GM21360 (cell line): ENCODE data around the gene ESR1.
A peak's percentile ranks its signal among the peaks of the same experiment; 100 is the strongest.
"Not testable (repeated sequence)": the region's sequence is repeated elsewhere in the genome, so short reads cannot be mapped to it uniquely, and the experiment has no call there.

Experiments
- ATAC-seq: cut with Tn5 transposase; IDR thresholded peaks from one replicate; pipeline ENCODE4 v1.9.1; 2021; ENCODE audit warnings: mild to moderate bottlenecking, moderate library complexity; ENCODE audit not compliant: unreplicated experiment

Gene ESR1

DNA sequence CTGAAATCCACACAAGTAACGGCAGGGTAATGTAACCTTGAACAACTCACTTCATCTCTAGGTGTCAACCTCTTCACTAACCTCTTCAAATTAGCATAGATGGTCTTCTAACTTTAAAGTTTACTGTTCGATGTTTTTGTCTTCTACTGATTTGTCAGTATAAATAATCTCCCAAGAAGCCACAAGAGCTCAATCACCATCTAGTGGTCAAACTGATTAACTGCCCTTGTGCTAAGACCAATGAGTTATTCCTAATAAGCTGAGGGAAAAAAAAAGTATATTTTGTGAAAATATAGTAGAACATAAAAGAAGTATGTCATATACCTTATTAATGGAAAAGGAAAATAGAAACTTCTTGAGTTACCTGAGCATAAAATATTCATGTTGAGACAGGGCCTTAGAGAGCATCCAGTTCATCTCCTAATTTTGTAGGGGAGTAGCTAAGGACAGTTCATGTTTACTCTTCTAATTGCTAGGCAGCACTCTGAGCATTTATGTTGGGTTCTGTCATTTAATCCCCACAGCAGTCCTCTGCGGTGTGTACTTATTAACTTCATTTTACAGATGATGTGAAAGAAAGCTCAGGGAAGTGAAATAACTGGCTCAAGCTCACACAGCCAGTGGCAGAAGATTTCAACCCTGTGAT, 317.1 kb downstream of the ESR1 start:
- ATAC-seq, result peak; percentile 83

DNA sequence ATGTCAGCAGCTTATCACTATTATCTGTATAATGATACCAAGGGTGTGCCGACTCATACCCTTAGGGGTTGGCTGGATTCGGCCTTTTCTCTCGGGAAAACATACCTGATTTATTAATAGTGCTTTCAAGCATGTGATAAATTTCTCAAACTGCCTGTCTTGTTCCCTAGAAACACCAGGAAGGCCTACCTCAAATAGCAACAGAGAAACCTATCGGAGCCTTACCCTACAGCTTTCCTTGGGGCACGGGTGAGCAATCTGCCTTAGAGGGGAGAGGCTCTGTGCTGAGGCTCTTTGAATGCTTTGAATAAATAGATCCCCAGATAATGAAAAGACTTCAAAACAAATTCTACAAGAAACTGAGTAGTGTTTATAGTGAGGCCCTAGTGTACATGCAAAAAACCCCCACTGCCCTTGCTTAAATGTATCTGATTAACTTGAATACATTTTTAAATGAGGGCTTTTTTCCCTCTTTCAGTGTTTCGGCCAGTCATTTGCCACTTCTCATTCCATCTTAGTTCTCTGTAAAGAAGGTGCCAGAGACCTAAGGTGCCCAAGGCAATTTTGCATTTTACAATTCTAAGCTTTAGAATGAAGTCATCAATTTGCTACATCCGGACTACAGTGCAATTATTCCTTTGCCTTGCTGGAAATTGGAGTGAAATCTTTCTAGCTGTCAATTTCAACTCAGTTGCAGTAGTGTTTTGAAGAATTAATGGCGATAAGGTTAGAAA, 320.1 kb downstream of the ESR1 start:
- ATAC-seq, result no peak

DNA sequence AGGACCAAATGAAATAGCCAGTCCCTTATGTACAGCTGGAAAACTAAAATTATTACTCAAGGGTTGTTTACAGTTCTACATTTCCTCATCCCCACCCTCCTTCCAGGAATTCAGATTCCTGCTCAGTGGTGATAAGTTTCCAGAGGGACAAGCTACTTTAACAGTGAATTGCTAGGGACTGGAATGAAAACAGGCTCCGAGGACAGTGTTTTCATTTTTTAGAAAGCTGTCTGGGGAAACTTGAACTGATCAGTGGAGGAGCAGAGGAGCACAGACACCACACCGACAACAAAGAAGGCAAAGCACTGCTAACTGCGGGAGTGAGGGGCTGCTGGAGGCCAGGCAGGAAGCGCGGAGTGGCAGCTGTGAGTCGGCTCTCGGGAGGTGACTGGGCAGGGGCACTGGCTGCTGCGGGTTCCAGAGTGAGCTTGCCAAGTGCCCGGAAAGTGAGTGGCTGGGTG, 322.2 kb downstream of the ESR1 start:
- ATAC-seq, result no peak

DNA sequence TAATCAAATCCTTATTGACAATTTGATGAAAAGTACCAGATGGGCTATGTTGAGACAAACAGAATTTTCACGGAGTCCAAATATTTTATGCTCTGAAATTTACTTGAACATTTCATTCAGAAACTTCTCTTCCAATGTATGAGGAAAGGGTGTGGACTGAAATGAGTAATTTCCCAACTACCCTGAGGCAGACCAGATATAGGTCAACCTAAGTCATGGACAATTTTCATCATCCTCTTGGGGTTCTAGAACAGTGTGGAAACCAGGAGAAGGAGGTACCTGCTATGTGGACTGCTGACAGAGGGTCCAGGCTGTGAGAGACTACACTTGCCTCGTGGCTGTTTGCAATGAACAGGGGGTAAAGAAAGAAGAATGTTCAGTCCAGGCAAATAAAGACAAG, 323.0 kb downstream of the ESR1 start:
- no peak for ATAC-seq

DNA sequence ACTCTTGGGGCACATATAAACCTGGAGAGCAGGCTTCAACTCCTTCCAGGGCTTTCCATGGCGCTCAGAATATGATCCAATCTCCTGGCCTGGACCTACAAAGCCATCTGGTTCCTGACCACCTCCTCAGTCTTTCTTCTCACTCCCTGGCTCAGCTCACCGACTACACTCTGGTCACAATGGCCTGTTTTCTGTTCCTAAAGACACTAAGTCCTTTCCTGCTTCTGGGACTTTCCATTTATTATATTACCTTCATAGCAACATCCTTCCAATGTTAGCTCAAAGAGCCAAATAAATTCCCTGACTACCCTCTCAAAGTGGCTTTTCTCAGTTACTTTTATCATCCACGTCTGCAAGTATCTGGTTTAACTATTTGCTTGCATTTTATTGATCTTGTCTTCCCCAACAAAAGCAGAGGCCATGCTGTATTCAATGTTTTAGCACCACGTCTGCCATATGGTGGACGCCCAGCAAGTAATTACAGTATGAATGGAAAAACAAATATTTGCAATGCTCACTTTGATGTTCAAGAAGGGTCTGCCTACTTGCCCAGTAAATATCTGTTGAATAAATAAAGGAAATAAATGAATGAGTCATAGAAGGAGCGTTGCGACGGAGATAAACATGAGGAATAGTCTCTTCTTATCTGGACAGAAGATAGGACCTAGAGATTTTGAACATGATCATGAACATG, 328.4 kb downstream of the ESR1 start:
- no peak for ATAC-seq

DNA sequence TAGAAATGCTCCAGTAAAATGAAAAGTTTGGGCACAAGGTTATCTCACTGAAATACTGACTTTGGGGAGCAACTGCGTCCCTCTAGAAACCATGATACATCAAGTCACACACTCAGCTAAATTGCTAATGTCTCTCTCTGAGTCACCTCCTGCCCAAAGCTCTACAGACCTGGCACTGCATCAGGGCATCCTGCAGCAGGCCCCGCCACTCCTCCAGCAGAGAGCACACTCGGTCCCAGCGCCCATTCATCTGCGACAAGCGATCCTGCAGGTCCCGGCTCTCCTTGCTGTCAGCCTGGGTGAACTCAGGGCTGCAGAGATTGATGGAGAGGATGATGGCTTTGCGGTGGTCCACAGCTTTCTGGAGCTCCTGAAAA, 329.0 kb downstream of the ESR1 start:
- no peak for ATAC-seq

DNA sequence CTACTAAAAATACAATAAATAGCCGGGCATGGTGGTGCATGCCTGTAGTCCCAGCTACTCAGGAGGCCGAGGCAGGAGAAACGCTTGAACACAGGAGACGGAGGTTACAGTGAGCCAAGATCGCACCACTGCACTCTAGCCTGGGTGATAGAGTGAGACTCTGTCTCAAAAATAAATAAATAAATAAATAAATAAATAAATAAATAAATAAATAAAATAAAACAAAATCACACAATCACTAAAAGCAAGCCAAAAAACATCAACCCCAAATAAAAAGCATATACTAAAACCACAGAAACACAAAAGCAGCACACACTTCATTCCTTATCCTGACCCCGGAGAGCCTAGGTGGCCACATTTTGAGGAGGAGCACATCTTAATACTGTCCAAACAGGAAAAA, 330.9 kb downstream of the ESR1 start:
- not testable (repeated sequence) for ATAC-seq

DNA sequence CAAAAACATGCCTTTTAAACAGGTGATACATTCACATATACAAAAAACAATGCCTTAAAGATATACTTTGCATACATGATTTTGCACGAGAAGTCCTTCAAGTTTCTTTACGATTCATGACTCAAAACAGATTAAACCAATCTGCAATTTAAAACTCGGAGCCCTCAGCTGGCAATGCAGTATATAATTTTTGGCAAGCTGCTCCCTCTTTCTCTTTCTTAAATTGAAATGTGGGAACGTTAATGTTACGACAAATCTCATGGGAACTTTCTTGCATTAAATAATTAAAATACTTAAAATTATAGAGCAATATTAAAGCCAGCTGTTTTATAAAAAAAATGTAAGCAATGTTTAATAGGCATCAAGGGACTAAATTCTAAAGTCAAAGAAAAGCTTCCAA, 334.6 kb downstream of the ESR1 start:
- ATAC-seq, result no peak

DNA sequence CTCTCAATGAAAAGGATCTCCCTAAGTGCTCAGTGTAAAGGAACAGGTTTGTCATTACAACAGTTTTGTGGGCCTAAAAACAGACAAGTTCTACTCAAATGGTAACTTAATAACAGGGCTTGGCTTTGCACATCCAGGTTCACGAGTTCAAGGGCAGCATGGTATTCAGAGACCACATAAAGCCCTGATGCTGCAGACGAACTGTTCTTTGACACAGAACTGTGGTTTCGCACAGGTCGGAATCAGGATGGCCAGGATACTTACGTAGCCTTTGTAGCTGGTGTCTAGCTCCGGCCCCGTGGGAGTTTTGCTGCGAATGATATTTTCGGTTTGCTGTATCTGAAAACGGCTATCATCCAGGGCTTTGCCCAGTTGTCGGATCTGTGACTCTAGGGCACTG, 335.9 kb downstream of the ESR1 start:
- ATAC-seq, result no peak

DNA sequence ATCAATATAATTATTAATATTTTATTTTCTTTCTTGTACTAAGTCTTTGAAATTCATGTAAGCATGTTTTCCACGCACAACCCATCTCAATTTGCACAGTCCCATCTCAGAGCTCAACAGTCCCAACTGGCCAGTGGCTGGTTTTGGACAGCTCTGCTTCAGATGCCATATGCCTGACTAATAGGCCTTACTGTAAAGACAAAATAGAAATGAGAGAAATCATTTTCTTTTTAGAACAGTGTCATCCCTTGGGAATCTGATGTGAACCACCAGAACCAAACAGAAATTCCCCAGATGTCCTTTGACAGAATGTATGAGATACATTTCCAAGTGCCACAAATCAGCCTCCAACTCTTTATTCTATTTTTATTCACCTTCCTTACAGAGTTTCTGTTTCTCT, 338.9 kb downstream of the ESR1 start:
- no peak for ATAC-seq

DNA sequence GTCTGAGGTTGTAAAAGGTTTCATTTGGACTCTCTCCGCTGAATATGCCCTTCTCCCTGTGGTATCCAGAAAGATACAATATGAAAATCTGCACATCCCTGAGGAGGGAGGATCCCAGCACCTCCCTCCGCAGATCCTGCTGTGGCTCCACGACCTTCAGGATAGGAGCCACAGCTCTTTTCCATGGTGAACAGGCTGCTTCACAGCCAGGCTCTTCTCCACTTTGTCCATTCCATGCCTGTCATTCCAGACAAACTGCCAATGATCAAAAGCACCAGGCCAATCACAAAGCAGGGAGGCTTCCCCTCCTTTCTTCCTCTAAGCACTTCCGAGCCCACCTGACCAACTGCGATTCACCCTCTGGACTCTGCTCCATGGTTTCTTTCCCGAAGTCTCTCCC, 339.8 kb downstream of the ESR1 start:
- ATAC-seq, result no peak

DNA sequence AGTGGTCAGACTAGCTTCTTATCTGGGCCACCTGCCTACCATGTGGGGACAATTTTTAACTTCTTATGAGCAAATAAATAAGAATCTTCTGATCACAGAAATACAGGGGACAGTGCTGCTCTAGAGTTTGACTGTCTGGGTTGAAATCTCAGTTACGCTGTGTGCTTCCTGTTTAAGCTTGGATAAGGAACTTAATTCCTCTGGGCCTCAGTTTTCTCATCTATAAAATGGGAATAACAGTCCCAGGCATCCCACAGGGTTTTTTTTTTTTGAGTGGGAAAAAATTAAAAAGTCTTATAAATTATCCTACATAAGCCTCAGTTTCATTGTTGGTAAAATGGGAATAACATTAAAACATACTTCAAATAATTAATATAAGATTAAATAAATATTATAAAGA, 340.9 kb downstream of the ESR1 start:
- ATAC-seq, result no peak

DNA sequence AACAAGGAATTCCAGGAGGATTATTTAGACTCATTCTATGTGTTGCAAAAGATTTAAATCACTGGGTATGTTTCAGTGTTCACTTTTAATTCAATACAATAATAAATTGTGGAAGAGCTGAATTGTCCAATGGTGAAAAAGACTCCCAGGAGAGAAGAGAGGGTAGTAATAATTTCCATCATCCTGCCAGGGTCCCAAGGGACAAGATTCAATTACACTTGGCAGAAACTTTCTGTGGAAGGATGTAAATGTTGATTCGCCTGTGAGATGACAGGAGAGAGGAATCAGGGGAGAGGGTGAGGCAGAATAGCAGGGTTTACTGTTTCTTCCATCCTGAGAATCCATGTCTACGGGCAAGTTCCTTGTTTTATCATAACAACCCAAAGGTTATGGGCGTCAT, 342.7 kb downstream of the ESR1 start:
- no peak for ATAC-seq

DNA sequence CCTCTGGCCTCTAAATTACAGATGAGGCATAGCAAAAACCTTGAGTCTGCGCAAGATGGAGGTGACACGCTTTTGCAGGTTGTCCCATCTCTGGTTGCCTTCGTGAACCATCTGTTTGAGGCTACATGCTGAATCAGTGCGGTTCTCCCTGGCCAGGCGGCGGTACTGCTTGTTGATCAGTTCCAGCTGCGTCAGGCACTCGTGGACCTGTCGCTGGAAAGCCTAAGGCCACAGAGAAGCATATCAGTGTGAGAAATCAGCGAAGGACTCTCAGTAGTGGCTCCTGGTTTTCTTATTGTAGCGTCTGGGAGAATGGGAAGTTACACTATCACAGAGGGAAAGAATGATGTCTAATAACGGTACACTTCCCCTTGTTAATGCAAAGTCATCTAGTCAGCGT, 344.4 kb downstream of the ESR1 start:
- ATAC-seq, result no peak

DNA sequence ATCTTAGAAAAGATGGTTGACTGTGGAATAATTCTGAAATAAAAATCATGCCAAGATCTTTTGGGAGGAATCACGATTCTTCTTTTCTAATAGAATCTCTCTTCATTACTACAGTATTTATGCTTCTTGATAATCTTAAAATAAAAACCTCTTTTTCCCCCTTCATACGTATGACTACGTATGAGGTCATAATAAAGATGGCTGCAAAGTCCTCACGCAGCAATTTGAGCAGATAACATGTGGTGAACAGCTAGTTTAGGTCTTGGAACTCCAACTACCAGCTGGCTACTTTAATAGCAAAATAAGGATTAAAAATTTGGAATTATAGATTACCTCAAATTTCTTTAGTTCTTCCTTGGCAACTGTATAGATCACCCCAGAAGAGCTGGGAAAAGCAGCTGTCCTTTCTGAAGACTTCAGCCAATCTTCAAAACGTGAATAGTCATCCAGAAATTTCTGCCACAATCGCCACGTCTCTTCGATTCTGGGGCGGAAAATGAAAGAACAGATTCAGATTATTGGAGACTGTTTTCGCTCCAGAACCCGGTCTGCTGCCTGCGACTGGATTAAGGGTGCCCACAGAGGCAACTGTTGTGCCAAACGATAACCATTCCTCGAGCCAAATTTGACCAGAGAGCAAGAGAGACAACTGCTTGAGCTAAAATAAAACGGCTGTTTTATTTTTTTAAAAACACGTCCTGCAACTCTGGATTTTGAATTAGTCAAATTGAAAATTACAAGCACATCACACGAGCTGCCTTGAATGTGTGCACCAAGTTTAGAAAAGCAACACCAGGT, 347.3 kb downstream of the ESR1 start:
- no peak for ATAC-seq

DNA sequence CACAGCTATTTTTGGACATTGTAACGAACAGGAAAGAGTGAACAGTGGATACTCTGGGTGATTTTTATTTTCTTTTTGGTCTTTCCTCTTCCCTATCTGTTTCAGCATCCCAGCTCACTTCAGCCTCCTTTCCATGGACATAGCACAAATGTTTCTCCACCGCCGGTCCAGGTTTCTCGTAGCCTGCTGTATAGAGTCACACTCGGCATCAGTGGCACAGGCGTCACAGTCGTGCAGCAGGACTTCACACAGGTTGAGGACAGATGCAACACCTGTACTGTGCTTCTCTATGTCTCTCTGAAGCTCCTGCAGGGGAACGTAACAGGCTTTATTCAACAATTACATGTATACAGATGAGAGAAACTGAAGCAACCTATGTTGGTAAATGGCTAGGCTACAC, 348.3 kb downstream of the ESR1 start:
- no peak for ATAC-seq

DNA sequence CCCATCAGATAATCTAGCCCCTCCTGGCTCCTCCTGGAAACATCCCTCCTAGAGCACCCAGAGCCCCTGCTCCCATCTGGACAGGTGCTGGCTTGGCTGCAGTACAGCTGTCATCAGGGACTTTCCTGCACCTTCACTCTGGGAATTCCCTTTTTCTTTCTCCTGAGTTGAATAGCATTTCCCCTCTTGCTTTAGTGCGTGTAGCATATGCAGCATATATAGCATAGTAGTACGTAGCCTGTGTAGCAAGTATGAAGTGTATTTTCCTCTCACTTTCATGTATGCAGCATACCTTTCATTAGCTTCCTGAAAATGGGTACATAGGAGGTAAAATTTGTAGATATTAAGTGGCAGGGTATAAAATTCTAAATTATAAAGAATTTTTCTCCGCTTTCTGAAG, 352.9 kb downstream of the ESR1 start:
- ATAC-seq, result peak; percentile 95

DNA sequence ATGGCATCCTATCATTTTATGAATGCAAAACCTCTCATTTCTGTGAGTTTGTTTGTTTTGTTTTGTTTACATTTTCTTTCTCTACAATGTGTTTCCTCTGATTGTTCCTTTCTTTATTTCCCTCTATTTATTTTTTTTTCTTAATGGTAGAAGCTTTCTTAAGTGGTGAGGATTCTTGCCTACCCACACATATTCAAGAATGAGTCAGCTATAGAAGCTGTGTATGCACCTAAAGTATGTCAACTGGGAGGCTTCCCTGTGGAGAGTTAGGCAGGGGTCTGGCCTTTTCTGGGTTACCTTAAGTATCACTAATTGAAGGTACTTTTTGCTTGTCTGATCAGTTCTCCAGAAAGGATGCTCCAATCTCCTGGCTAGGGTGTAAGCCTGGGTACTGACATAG, 354.0 kb downstream of the ESR1 start:
- peak; percentile 63 for ATAC-seq

DNA sequence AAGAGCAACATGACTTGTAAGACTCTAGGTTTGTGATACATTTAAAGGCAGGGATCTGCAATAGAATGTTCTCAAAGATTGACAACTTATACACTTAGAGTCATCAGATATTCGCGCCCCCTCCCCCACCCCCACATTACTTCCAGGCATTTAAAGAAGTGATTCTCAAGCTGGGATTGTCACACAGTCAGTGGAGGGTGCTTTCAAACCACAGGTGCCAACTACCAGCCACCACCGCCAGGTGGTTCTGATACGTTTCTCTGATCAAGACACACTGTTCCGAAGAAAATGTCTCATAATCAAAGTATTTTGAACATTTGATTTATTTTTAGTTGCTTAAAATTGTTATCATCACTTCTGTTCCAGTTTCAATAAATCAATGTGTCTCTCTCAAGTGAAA, 357.5 kb downstream of the ESR1 start:
- no peak for ATAC-seq

DNA sequence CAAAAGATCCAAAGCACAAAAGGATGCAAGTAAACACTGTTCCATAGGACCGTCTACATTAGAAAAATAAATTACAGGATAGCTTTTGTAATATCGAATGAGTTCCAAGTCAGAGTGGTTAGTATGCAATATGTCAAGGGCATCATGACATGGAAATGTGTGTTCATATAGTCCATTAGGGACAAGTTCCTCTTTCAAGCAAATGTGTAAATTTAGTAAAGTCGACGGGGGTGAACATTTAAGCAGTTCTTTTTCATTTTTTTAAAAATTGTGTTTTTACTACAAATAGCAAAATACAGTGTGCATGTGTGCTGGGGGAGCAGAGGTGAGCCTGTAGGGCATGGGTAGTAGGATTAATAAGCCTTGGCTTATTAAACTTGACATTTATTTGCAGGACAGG, 359.0 kb downstream of the ESR1 start:
- no peak for ATAC-seq

DNA sequence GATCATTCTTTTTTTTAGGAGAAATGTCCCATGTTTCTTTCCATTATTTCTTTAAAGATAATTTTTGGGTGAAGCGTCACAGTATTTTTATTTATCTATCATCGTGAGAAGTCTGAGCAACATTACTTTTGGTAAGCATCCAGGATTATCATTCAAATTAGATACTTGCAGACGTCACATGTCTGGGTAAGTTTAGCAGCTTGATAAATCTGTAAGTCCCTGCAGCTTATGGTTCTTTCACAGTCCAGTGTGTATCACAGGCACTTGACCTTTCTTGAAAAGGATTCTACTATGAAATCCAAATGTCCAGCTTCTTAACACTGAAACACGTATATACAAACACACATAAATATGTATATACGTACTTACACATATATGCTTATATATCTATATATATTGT, 359.4 kb downstream of the ESR1 start:
- ATAC-seq, result no peak
